HepG2 (cell line): ENCODE results near the gene CD151. TPM values are rescaled to one million over a fixed set of nuclear protein-coding genes. Genes with fewer than 3 reads are reported as not detected.

Experiments used
- GATAD2A ChIP-seq: IDR thresholded peaks from 2 replicates; pipeline ENCODE4 v1.6.1; 2016
- PAF1 ChIP-seq: IDR thresholded peaks from 2 replicates; pipeline ENCODE4 v1.6.1; 2016; ENCODE audit warnings: missing genetic modification reagents, missing compliant biosample characterization
- POLR2A ChIP-seq, 2 experiments: IDR thresholded peaks; 2 replicates each; pipeline ENCODE4 v1.6.1; 2011; ENCODE audit warnings: low read depth in 2 of 2, low read length in 2 of 2, mild to moderate bottlenecking in 1 of 2, moderate library complexity in 1 of 2; ENCODE audit not compliant: insufficient read depth in 1 of 2
- PRPF4 ChIP-seq: fragments of 200-400 bp; formaldehyde crosslinking; IDR thresholded peaks from 2 replicates; pipeline ENCODE4 v1.6.1; 2016; ENCODE audit warnings: low read length, low read depth; ENCODE audit not compliant: poor library complexity, severe bottlenecking
- SATB2 ChIP-seq: sonication (generic); formaldehyde crosslinking; IDR thresholded peaks from 2 replicates; pipeline ENCODE4 v1.5.0; 2020; ENCODE audit warnings: missing genetic modification reagents
- TOE1 ChIP-seq: sonication (generic); formaldehyde crosslinking; IDR thresholded peaks from 2 replicates; pipeline ENCODE4 v1.4.0; 2020; ENCODE audit warnings: mild to moderate bottlenecking, missing genetic modification reagents
- ZBTB3 ChIP-seq: sonication (generic); formaldehyde crosslinking; IDR thresholded peaks from 2 replicates; pipeline ENCODE4 v1.4.0; 2020; ENCODE audit warnings: low read depth, mild to moderate bottlenecking, moderate library complexity, missing genetic modification reagents, borderline replicate concordance
- ZFP82 ChIP-seq: sonication (generic); formaldehyde crosslinking; IDR thresholded peaks from 2 replicates; pipeline ENCODE4 v1.5.1; 2020; ENCODE audit warnings: mild to moderate bottlenecking, missing genetic modification reagents, borderline replicate concordance
- ZFY ChIP-seq: sonication (generic); formaldehyde crosslinking; IDR thresholded peaks from 2 replicates; pipeline ENCODE4 v1.4.0; 2020; ENCODE audit warnings: missing genetic modification reagents
- ZNF101 ChIP-seq: sonication (generic); formaldehyde crosslinking; IDR thresholded peaks from 2 replicates; pipeline ENCODE4 v1.4.0; 2020; ENCODE audit warnings: mild to moderate bottlenecking, low read depth, missing genetic modification reagents, borderline replicate concordance
- ZNF17 ChIP-seq: sonication (generic); formaldehyde crosslinking; IDR thresholded peaks from 2 replicates; pipeline ENCODE4 v1.5.0; 2020; ENCODE audit warnings: mild to moderate bottlenecking, missing genetic modification reagents
- ZNF326 ChIP-seq: sonication (generic); formaldehyde crosslinking; IDR thresholded peaks from 2 replicates; pipeline ENCODE4 v1.4.0; 2020; ENCODE audit warnings: missing genetic modification reagents, borderline replicate concordance
- ZNF430 ChIP-seq: sonication (generic); formaldehyde crosslinking; IDR thresholded peaks from 2 replicates; pipeline ENCODE4 v1.9.0; 2021; ENCODE audit warnings: mild to moderate bottlenecking, missing genetic modification reagents
- ZNF569 ChIP-seq: sonication (generic); formaldehyde crosslinking; IDR thresholded peaks from 2 replicates; pipeline ENCODE4 v1.5.0; 2020; ENCODE audit warnings: mild to moderate bottlenecking, missing genetic modification reagents, moderate library complexity, borderline replicate concordance
- ZNF629 ChIP-seq: sonication (generic); formaldehyde crosslinking; conservative IDR thresholded peaks from 2 replicates; pipeline ENCODE4 v1.5.0; 2020; ENCODE audit warnings: missing genetic modification reagents
- ZNF660 ChIP-seq: sonication (generic); formaldehyde crosslinking; IDR thresholded peaks from 2 replicates; pipeline ENCODE4 v1.5.1; 2020; ENCODE audit warnings: mild to moderate bottlenecking, low read depth, missing genetic modification reagents, borderline replicate concordance
- ZNF720 ChIP-seq: sonication (generic); formaldehyde crosslinking; IDR thresholded peaks from 2 replicates; pipeline ENCODE4 v1.4.0; 2020; ENCODE audit warnings: missing genetic modification reagents
- ZNF749 ChIP-seq: sonication (generic); formaldehyde crosslinking; IDR thresholded peaks from 2 replicates; pipeline ENCODE4 v1.8.0; 2022; ENCODE audit warnings: mild to moderate bottlenecking, missing genetic modification reagents, moderate library complexity, borderline replicate concordance
- polyA plus RNA-seq, 8 experiments: library from polyadenylated mRNA; depleted of rRNA in 3 of 8; stranded (reverse) in 7 of 8; unstranded in 1 of 8; fragments of >200 nt; fragmentation: Illumina TruSeq in 4 of 8; extraction: Trizol in 4 of 8; gene quantifications; 2 replicates each; pipeline versions ENCODE4 v1.2.1 to v1.2.3, GENCODE V29; 2011 to 2016; ENCODE audit warnings: low read depth in 4 of 8, missing spikeins in 1 of 8, mixed read lengths in 1 of 8; ENCODE audit not compliant: insufficient read depth in 1 of 8
- total RNA-seq, 5 experiments: library from RNA; depleted of rRNA; stranded (reverse); fragments of >200 nt; fragmentation: Illumina TruSeq; extraction: Trizol; gene quantifications; 2 replicates each; pipeline ENCODE4 v1.2.3, GENCODE V29; 2016; ENCODE audit warnings: low read depth in 1 of 5
- TF ChIP-seq, protein P1 (sequence below): sonication (generic); formaldehyde crosslinking; IDR thresholded peaks from 2 replicates; pipeline ENCODE4 v1.4.0; 2020; ENCODE audit warnings: missing genetic modification reagents
- TF ChIP-seq, protein P2 (sequence below): sonication (generic); formaldehyde crosslinking; IDR thresholded peaks from 2 replicates; pipeline ENCODE4 v1.4.0; 2020; ENCODE audit warnings: mild to moderate bottlenecking, missing genetic modification reagents
- TF ChIP-seq, protein P3 (sequence below): sonication (generic); formaldehyde crosslinking; IDR thresholded peaks from 2 replicates; pipeline ENCODE4 v1.4.0; 2020; ENCODE audit warnings: missing genetic modification reagents, mild to moderate bottlenecking, borderline replicate concordance
- TF ChIP-seq, protein P4 (sequence below): sonication (generic); formaldehyde crosslinking; IDR thresholded peaks from 2 replicates; pipeline ENCODE4 v1.5.0; 2020; ENCODE audit warnings: mild to moderate bottlenecking, missing genetic modification reagents
- TF ChIP-seq, protein P5 (sequence below), 2 experiments: fragments of 450-650 bp in 1 of 2; sonication (generic) in 1 of 2; formaldehyde crosslinking; IDR thresholded peaks; 2 replicates each; pipeline versions ENCODE4 v1.5.0 to v1.8.0; 2020 to 2022; ENCODE audit warnings: mild to moderate bottlenecking in 1 of 2, missing genetic modification reagents in 1 of 2

CD151 gene
- total and polyA plus RNA-seq, 2 of the 13 experiments (the other 11 are each of a cell fraction or from before 2014, with no cell fraction given), result 125 to 197 TPM

DNA sequence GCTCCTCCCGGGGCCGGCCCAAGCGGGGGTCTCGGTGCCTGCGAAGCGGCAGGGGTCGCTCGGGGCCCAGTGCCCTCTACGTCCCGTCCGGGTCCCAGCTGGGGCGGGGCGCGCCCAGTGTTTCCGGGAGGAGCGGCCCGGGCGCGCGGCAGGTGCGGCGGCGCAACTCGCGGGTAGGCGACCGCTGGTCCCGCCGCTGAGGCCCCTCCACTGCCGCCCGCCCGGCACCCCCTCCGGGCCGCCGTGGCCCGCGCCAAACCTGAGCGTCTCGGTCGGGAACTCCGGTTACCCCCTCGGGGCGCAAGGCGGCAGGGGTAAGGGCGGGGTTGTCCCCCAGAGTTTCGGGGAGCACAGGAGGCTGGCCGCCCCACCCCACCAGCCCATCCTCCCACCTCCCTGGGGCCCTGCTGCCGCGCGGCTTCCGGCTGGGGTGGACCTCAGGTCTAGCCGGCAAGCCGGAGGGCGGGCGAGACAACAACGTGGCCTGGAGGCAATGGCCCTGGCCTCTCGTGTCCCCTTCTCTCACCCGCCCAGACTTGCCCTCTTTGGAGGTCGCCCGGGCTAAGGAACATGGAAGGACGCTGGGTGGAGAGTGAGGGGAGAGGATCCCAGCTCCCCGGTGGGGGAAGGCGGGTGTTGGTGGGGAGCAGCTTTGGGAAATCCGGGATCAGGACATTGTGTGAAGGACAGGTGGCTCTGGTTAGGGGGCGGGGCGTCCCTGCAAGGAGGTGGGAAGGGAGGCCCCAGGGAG is 5.4 kb upstream of the CD151 start (continued):
- TF ChIP-seq ZBTB3, result no peak
- no peak for TF ChIP-seq SATB2 (CRISPR knock-in tag)
- no peak for TF ChIP-seq ZNF326
- no peak for TF ChIP-seq ZNF749
- TF ChIP-seq, protein P1, sequence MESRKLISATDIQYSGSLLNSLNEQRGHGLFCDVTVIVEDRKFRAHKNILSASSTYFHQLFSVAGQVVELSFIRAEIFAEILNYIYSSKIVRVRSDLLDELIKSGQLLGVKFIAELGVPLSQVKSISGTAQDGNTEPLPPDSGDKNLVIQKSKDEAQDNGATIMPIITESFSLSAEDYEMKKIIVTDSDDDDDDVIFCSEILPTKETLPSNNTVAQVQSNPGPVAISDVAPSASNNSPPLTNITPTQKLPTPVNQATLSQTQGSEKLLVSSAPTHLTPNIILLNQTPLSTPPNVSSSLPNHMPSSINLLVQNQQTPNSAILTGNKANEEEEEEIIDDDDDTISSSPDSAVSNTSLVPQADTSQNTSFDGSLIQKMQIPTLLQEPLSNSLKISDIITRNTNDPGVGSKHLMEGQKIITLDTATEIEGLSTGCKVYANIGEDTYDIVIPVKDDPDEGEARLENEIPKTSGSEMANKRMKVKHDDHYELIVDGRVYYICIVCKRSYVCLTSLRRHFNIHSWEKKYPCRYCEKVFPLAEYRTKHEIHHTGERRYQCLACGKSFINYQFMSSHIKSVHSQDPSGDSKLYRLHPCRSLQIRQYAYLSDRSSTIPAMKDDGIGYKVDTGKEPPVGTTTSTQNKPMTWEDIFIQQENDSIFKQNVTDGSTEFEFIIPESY (CRISPR knock-in tag), result peak; percentile 37; the same call in 1 of the 2 replicates
- TF ChIP-seq, protein P2, sequence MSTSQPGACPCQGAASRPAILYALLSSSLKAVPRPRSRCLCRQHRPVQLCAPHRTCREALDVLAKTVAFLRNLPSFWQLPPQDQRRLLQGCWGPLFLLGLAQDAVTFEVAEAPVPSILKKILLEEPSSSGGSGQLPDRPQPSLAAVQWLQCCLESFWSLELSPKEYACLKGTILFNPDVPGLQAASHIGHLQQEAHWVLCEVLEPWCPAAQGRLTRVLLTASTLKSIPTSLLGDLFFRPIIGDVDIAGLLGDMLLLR (CRISPR knock-in tag), result peak; percentile 78; the same call in 1 of the 2 replicates
- TF ChIP-seq PRPF4, result no peak
- TF ChIP-seq ZFY, result peak; percentile 87
- no peak for TF ChIP-seq ZNF101 (CRISPR knock-in tag)
- TF ChIP-seq, protein P3, sequence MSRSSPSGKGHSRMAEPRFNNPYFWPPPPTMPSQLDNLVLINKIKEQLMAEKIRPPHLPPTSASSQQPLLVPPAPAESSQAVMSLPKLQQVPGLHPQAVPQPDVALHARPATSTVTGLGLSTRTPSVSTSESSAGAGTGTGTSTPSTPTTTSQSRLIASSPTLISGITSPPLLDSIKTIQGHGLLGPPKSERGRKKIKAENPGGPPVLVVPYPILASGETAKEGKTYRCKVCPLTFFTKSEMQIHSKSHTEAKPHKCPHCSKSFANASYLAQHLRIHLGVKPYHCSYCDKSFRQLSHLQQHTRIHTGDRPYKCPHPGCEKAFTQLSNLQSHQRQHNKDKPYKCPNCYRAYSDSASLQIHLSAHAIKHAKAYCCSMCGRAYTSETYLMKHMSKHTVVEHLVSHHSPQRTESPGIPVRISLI (CRISPR knock-in tag), result peak; percentile 8; the same call in 1 of the 2 replicates
- no peak for TF ChIP-seq ZNF569 (CRISPR knock-in tag)
- TF ChIP-seq TOE1, result no peak
- TF ChIP-seq ZNF629 (CRISPR knock-in tag), result no peak
- TF ChIP-seq, protein P4, sequence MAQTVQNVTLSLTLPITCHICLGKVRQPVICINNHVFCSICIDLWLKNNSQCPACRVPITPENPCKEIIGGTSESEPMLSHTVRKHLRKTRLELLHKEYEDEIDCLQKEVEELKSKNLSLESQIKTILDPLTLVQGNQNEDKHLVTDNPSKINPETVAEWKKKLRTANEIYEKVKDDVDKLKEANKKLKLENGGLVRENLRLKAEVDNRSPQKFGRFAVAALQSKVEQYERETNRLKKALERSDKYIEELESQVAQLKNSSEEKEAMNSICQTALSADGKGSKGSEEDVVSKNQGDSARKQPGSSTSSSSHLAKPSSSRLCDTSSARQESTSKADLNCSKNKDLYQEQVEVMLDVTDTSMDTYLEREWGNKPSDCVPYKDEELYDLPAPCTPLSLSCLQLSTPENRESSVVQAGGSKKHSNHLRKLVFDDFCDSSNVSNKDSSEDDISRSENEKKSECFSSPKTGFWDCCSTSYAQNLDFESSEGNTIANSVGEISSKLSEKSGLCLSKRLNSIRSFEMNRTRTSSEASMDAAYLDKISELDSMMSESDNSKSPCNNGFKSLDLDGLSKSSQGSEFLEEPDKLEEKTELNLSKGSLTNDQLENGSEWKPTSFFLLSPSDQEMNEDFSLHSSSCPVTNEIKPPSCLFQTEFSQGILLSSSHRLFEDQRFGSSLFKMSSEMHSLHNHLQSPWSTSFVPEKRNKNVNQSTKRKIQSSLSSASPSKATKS (CRISPR knock-in tag), result no peak
- TF ChIP-seq ZNF17 (CRISPR knock-in tag), result no peak
- TF ChIP-seq, protein P5, sequence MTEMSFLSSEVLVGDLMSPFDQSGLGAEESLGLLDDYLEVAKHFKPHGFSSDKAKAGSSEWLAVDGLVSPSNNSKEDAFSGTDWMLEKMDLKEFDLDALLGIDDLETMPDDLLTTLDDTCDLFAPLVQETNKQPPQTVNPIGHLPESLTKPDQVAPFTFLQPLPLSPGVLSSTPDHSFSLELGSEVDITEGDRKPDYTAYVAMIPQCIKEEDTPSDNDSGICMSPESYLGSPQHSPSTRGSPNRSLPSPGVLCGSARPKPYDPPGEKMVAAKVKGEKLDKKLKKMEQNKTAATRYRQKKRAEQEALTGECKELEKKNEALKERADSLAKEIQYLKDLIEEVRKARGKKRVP (CRISPR knock-in tag; IDR thresholded peaks at IDR 0.05), result no peak
- TF ChIP-seq ZFP82, result no peak; the same call in 1 of the 2 replicates
- TF ChIP-seq GATAD2A (CRISPR knock-in tag), result peak; percentile 48; the same call in 1 of the 2 replicates
- no peak for TF ChIP-seq PAF1 (CRISPR knock-in tag)
- no peak for TF ChIP-seq POLR2A (IDR thresholded peaks at IDR 0.05; ENCODE audit: insufficient read depth in 1 of 2, low read depth in 2 of 2, low read length in 2 of 2)
- peak; percentile 36; the same call in 1 of the 2 replicates for TF ChIP-seq ZNF430 (CRISPR knock-in tag)
- no peak for TF ChIP-seq ZNF720 (CRISPR knock-in tag)
- TF ChIP-seq ZNF660, result no peak
